Endothelial cell of umbilical vein (primary cell): Measurements from ENCODE around the gene APP. TPM values are rescaled to one million over a fixed set of nuclear protein-coding genes. Genes with fewer than 3 reads are reported as not detected.

Experiments used
- BruUV-seq: library from RNA; stranded (reverse); fragments of 400-500 nt; replicated peaks from 2 replicates; lab custom pipeline; 2021; lab: Mats Ljungman, UMichigan
- CTCF ChIA-PET: fragments of 300-600, 350-600 bp; sonication (Branson Sonifier 250); formaldehyde crosslinking; loops from one replicate; lab custom pipeline; 2021; ENCODE audit warnings: antibody characterized with exemption, inconsistent platforms; lab: Charles Lee
- POLR2A ChIA-PET: fragments of 300-600, 350-600 bp; sonication (Branson Sonifier 250); formaldehyde crosslinking; loops from one replicate; lab custom pipeline; 2021; ENCODE audit warnings: antibody characterized with exemption, inconsistent platforms; lab: Charles Lee
- DNase-seq: peaks from one replicate; pipeline ENCODE4 v3.0.0-alpha.2; 2011; ENCODE audit warnings: low read depth, low spot score
- FAIRE-seq: peaks from 2 replicates; lab custom pipeline; 2011; peaks lifted over from hg19 to GRCh38; lab: Jason Lieb, UNC
- H2AFZ ChIP-seq: 2 replicates; pipeline ENCODE4 v1.6.0; 2012; ENCODE audit warnings: low read depth, low read length, control low read depth, inconsistent platforms
- H3K27ac ChIP-seq: 2 replicates; pipeline ENCODE4 v1.5.1; 2011; ENCODE audit warnings: low read depth, mild to moderate bottlenecking, control low read depth, low read length, moderate library complexity; ENCODE audit not compliant: insufficient read depth
- H3K27me3 ChIP-seq, 2 experiments: 2 replicates each; pipeline versions ENCODE4 v1.6.0 to v1.6.1; 2011; ENCODE audit warnings: low read length in 2 of 2, mixed read lengths in 1 of 2; ENCODE audit not compliant: control insufficient read depth in 2 of 2, insufficient read depth in 2 of 2
- H3K36me3 ChIP-seq, 2 experiments: 2 replicates in 1 of 2; 3 replicates in 1 of 2; pipeline ENCODE4 v1.5.1; 2011; ENCODE audit warnings: low read length in 2 of 2, mild to moderate bottlenecking in 1 of 2, moderate library complexity in 1 of 2; ENCODE audit not compliant: control insufficient read depth in 2 of 2, insufficient read depth in 2 of 2; ENCODE audit errors: extremely low read depth in 1 of 2
- H3K4me1 ChIP-seq: 3 replicates; pipeline ENCODE4 v1.5.1; 2011; ENCODE audit warnings: mild to moderate bottlenecking, low read length; ENCODE audit not compliant: control insufficient read depth, insufficient read depth; ENCODE audit errors: extremely low read depth
- H3K4me2 ChIP-seq: 2 replicates; pipeline ENCODE4 v1.6.1; 2011; ENCODE audit warnings: low read length, control low read depth, mixed read lengths; ENCODE audit not compliant: insufficient read depth
- H3K4me3 ChIP-seq, 3 experiments: fragments of 200-600 bp in 1 of 3; sonication (generic), shearing (Covaris generic) in 1 of 3; replicated peaks in 1 of 3; 2 replicates each; pipeline ENCODE4 v1.5.1; 2011 to 2016; ENCODE audit warnings: control low read depth in 3 of 3, low read length in 3 of 3, mild to moderate bottlenecking in 2 of 3, inconsistent platforms in 1 of 3, low read depth in 1 of 3, moderate library complexity in 1 of 3; ENCODE audit not compliant: insufficient read depth in 1 of 3
- H3K79me2 ChIP-seq: 2 replicates; pipeline ENCODE4 v1.6.0; 2012; ENCODE audit warnings: low read length, inconsistent platforms; ENCODE audit not compliant: control insufficient read depth, insufficient read depth
- H3K9ac ChIP-seq: replicated peaks from 2 replicates; pipeline ENCODE3; 2011; ENCODE audit warnings: low read length, control low read depth; ENCODE audit not compliant: insufficient read depth; ENCODE audit errors: extremely low read depth
- H3K9me1 ChIP-seq: replicated peaks from 3 replicates; pipeline ENCODE4 v1.6.0; 2011; ENCODE audit warnings: mild to moderate bottlenecking, low read length; ENCODE audit not compliant: control insufficient read depth, insufficient read depth; ENCODE audit errors: extremely low read depth
- H3K9me3 ChIP-seq: replicated peaks from 2 replicates; pipeline ENCODE4 v1.5.1; 2012; ENCODE audit warnings: low read length, inconsistent platforms; ENCODE audit not compliant: control insufficient read depth, insufficient read depth
- H4K20me1 ChIP-seq: replicated peaks from 2 replicates; pipeline ENCODE3; 2011; ENCODE audit warnings: mild to moderate bottlenecking, low read length; ENCODE audit not compliant: control insufficient read depth, insufficient read depth; ENCODE audit errors: extremely low read depth
- CTCF ChIP-seq, 2 donors: IDR thresholded peaks; 1 replicate in 1 of 2; 2 replicates in 1 of 2; pipeline ENCODE4 v1.5.1; 2011; ENCODE audit warnings: low read length in 2 of 2, mild to moderate bottlenecking in 2 of 2, moderate library complexity in 2 of 2, control low read depth in 1 of 2, inconsistent platforms in 1 of 2, low read depth in 1 of 2; ENCODE audit not compliant: insufficient read depth in 1 of 2; ENCODE audit errors: extremely low read depth in 1 of 2
- EZH2 ChIP-seq: IDR thresholded peaks from 2 replicates; pipeline ENCODE4 v1.6.1; 2012; ENCODE audit warnings: borderline replicate concordance, low read depth, mild to moderate bottlenecking, moderate library complexity, low read length, inconsistent platforms; ENCODE audit not compliant: severe bottlenecking
- FOS ChIP-seq: IDR thresholded peaks from 2 replicates; pipeline ENCODE4 v1.6.1; 2011; ENCODE audit warnings: mild to moderate bottlenecking, low read length, moderate library complexity, borderline replicate concordance; ENCODE audit not compliant: insufficient read depth
- GATA2 ChIP-seq: IDR thresholded peaks from 2 replicates; pipeline ENCODE4 v1.7.0; 2011; ENCODE audit warnings: low read depth, mild to moderate bottlenecking, moderate library complexity, mixed read lengths, low read length; ENCODE audit not compliant: insufficient read length, insufficient read depth
- JUN ChIP-seq: IDR thresholded peaks from 2 replicates; pipeline ENCODE4 v1.6.1; 2011; ENCODE audit warnings: borderline replicate concordance, low read depth; ENCODE audit not compliant: insufficient read length, insufficient read depth
- MYC ChIP-seq: IDR thresholded peaks from one replicate; pipeline ENCODE4 v1.6.1; 2011; ENCODE audit warnings: mild to moderate bottlenecking, low read depth, low read length
- POLR2A ChIP-seq: IDR thresholded peaks from 2 replicates; pipeline ENCODE4 v1.6.1; 2012; ENCODE audit warnings: low read depth, mild to moderate bottlenecking, control low read depth, low read length
- POLR2AphosphoS5 ChIP-seq: IDR thresholded peaks from 2 replicates; pipeline ENCODE4 v1.6.1; 2012; ENCODE audit warnings: low read depth, mild to moderate bottlenecking, control low read depth, low read length, moderate library complexity; ENCODE audit not compliant: insufficient read depth
- dilution Hi-C: fragments of 300-500 bp; cut with MboI; formaldehyde crosslinking; loops from one replicate; pipeline ENCODE4 v1.15.0; 2019; ENCODE audit warnings: low sequenced_read_pairs; ENCODE audit not compliant: extremely low pct_ligation_motif_present
- intact Hi-C: fragments of 100-400 bp; cut with micrococcal nuclease; formaldehyde crosslinking; loops from one replicate; pipeline ENCODE4 v1.10.0; 2022
- polyA plus RNA-seq, 4 experiments: library from polyadenylated mRNA; depleted of rRNA in 3 of 4; stranded (reverse) in 3 of 4; unstranded in 1 of 4; fragments of >200 nt; gene quantifications; 2 replicates each; pipeline versions ENCODE4 v1.2.1 to v1.2.3, GENCODE V29; 2011 to 2012; ENCODE audit warnings: missing spikeins in 1 of 4
- total RNA-seq: library from RNA; stranded (reverse); gene quantifications from 2 replicates; pipeline ENCODE4 v1.2.3, GENCODE V29; 2021
- TF ChIP-seq, protein P1 (sequence below): IDR thresholded peaks from 2 replicates; pipeline ENCODE4 v1.6.1; 2011; ENCODE audit not compliant: insufficient read depth, insufficient read length

The APP gene
- total and polyA plus RNA-seq, 2 donors (not counting 3 experiments of a cell fraction or from before 2014, with no cell fraction given): 914 to 928 TPM

GRCh38 chr21:25984538-25984937 lies 186.0 kb downstream of the APP start:
- H3K9me1 ChIP-seq: no peaks in the 10 kb centered on the region
- H3K9ac ChIP-seq: no peak overlapping the region
- peaks cover 22% of the 10 kb centered on the region for H3K79me2 ChIP-seq
- H3K4me2 ChIP-seq: peak overlapping the region; percentile 56
- peak overlapping the region; percentile 62 for H3K27ac ChIP-seq
- ChIA-PET CTCF (interaction anchor here (0.6 to 2.0 kb wide), 8 partner anchors 9 to 186 kb away, joined by 3 to 17 read pairs (median 4); partner anchors contain the start of gene APP), POLR2A (interaction anchor here (1.1 kb wide), 1 partner anchor 99 kb away, joined by 3 read pairs; no protein-coding TSS in a partner anchor)
- no peak for TF ChIP-seq FOS
- TF ChIP-seq, protein P1, sequence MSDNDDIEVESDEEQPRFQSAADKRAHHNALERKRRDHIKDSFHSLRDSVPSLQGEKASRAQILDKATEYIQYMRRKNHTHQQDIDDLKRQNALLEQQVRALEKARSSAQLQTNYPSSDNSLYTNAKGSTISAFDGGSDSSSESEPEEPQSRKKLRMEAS: no peak
- no peak for TF ChIP-seq MYC
- no peak for TF ChIP-seq EZH2
- no peak for TF ChIP-seq GATA2
- TF ChIP-seq POLR2A: no peak
- TF ChIP-seq POLR2AphosphoS5: no peak
- TF ChIP-seq CTCF (IDR thresholded peaks at IDR 0.05; ENCODE audit: extremely low read depth in 1 of 2, insufficient read depth in 1 of 2, low read depth in 1 of 2, low read length in 2 of 2): no peak
- no peak for TF ChIP-seq JUN
- intact Hi-C loops: loop anchor here (1.0 to 10.0 kb wide), 5 partner anchors 17 to 860 kb away; partner anchors contain the start of gene ADAMTS1
- H4K20me1 ChIP-seq: no peaks in the 10 kb centered on the region
- dilution Hi-C loops: no loop called here
- no peaks in the 10 kb centered on the region for H3K27me3 ChIP-seq
- FAIRE-seq (no peak), DNase-seq (no peak)
- H3K4me1 ChIP-seq: peaks cover 65% of the 10 kb centered on the region
- no peak overlapping the region for H3K4me3 ChIP-seq
- no peak overlapping the region for H2AFZ ChIP-seq
- BruUV-seq: no TSS peak
- H3K9me3 ChIP-seq: no peaks in the 10 kb centered on the region
- peaks cover 10% of the 10 kb centered on the region in 2 experiments for H3K36me3 ChIP-seq
